DOHH2 (cell line): Measurements from ENCODE around the gene TMEM54.

Experiments
- H3F3A ChIP-seq: fragments of 200-600 bp; sonication (generic), shearing (Covaris generic); 2 replicates; pipeline ENCODE4 v1.6.0; 2016; ENCODE audit warnings: antibody characterized with exemption, mild to moderate bottlenecking; ENCODE audit not compliant: control insufficient read depth, insufficient read depth
- H3K27ac ChIP-seq: fragments of 200-600 bp; sonication (generic); 2 replicates; pipeline ENCODE4 v1.5.1; 2014; ENCODE audit warnings: low read depth, mild to moderate bottlenecking, low read length, moderate library complexity
- H3K27me3 ChIP-seq: fragments of 200-600 bp; sonication (generic); 2 replicates; pipeline ENCODE4 v1.6.1; 2014; ENCODE audit warnings: mild to moderate bottlenecking, low read length, mixed read lengths; ENCODE audit not compliant: control insufficient read depth
- H3K36me3 ChIP-seq: fragments of 200-600 bp; sonication (generic); 2 replicates; pipeline ENCODE4 v1.6.1; 2014; ENCODE audit warnings: mild to moderate bottlenecking, low read length, moderate library complexity, mixed read lengths; ENCODE audit not compliant: control insufficient read depth
- H3K4me1 ChIP-seq: fragments of 200-600 bp; sonication (generic); 2 replicates; pipeline ENCODE4 v1.6.1; 2014; ENCODE audit warnings: mild to moderate bottlenecking, low read length, mixed read lengths; ENCODE audit not compliant: control insufficient read depth
- H3K4me2 ChIP-seq: fragments of 200-600 bp; sonication (generic); 2 replicates; pipeline ENCODE4 v1.6.0; 2014; ENCODE audit warnings: mild to moderate bottlenecking, low read length, moderate library complexity
- H3K4me3 ChIP-seq: fragments of 200-600 bp; sonication (generic); 2 replicates; pipeline ENCODE4 v1.5.1; 2014; ENCODE audit warnings: mild to moderate bottlenecking, low read length, mixed read lengths
- H3K79me2 ChIP-seq: fragments of 200-600 bp; sonication (generic); 2 replicates; pipeline ENCODE4 v1.6.1; 2014; ENCODE audit warnings: mild to moderate bottlenecking, low read length, mixed read lengths; ENCODE audit not compliant: control insufficient read depth
- H3K9me2 ChIP-seq: fragments of 200-600 bp; sonication (generic); replicated peaks from 2 replicates; pipeline ENCODE4 v1.6.1; 2014; ENCODE audit warnings: mild to moderate bottlenecking, low read length, mixed read lengths; ENCODE audit not compliant: control insufficient read depth
- H3K9me3 ChIP-seq: fragments of 200-600 bp; sonication (generic); 2 replicates; pipeline ENCODE4 v1.6.1; 2014; ENCODE audit warnings: antibody characterized with exemption, low read length, mixed read lengths; ENCODE audit not compliant: control insufficient read depth, insufficient read depth
- H4K20me1 ChIP-seq: fragments of 200-600 bp; sonication (generic); 2 replicates; pipeline ENCODE4 v1.6.0; 2014; ENCODE audit warnings: low read depth, mild to moderate bottlenecking, antibody characterized with exemption, low read length, moderate library complexity; ENCODE audit not compliant: control insufficient read depth, insufficient read depth
- EZH2phosphoT487 ChIP-seq: fragments of 200-600 bp; sonication (generic); IDR thresholded peaks from 2 replicates; pipeline ENCODE4 v1.6.1; 2017; ENCODE audit warnings: borderline replicate concordance, mild to moderate bottlenecking, antibody characterized with exemption, low read length, moderate library complexity, mixed read lengths
- TF ChIP-seq, protein P1 (sequence below): fragments of 200-600 bp; sonication (generic); IDR thresholded peaks from one replicate; pipeline ENCODE4 v1.5.1; 2014; ENCODE audit warnings: antibody characterized with exemption, mild to moderate bottlenecking, low read depth, low read length; ENCODE audit not compliant: poor library complexity, severe bottlenecking

TMEM54 gene

GRCh38 chr1:32903991-32904785 is 3.0 kb upstream of the TMEM54 start:
- H3K27me3 ChIP-seq, result peaks cover 44% of the 10 kb centered on the region
- peaks cover 8% of the 10 kb centered on the region for H3K4me1 ChIP-seq
- no peaks in the 10 kb centered on the region for H3K9me2 ChIP-seq
- H3K4me3 ChIP-seq, result no peak overlapping the region
- no peaks in the 10 kb centered on the region for H3K9me3 ChIP-seq
- TF ChIP-seq EZH2phosphoT487, result no peak
- H3K79me2 ChIP-seq, result no peaks in the 10 kb centered on the region
- H3F3A ChIP-seq, result no peaks in the 10 kb centered on the region
- H3K27ac ChIP-seq, result no peak overlapping the region
- no peaks in the 10 kb centered on the region for H3K36me3 ChIP-seq
- H4K20me1 ChIP-seq, result no peaks in the 10 kb centered on the region
- no peak overlapping the region for H3K4me2 ChIP-seq

DNA sequence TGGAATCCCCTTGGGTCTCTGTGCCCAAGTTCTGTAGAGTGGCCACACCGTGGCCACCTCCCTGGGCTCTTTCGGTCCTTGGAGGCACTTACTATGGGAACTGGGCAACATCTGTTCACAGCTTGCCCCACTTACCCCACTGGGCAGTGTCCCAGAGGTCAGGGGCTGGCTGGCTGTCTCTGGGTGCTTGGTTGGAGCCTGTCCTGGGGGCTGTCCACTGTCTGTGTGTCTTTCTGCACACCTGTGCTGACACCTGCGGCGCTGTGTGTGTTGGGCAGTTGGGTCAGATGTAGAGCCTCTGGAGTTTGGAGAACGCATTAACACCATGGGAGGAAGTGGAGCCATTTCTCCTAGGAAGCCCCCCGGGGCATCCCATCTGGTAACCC is 1.3 kb upstream of the TMEM54 start:
- Histone ChIP-seq H3K27me3 (peaks cover 55% of the 10 kb centered on the region), H3K4me1 (peaks cover 8% of the 10 kb centered on the region), H3K4me2 (no peak overlapping the region), H3K36me3 (no peaks in the 10 kb centered on the region), H3F3A (no peaks in the 10 kb centered on the region), H3K9me2 (no peaks in the 10 kb centered on the region), H3K27ac (no peak overlapping the region), H4K20me1 (no peaks in the 10 kb centered on the region), H3K9me3 (no peaks in the 10 kb centered on the region), H3K4me3 (no peak overlapping the region), H3K79me2 (no peaks in the 10 kb centered on the region)
- TF ChIP-seq, protein P1, sequence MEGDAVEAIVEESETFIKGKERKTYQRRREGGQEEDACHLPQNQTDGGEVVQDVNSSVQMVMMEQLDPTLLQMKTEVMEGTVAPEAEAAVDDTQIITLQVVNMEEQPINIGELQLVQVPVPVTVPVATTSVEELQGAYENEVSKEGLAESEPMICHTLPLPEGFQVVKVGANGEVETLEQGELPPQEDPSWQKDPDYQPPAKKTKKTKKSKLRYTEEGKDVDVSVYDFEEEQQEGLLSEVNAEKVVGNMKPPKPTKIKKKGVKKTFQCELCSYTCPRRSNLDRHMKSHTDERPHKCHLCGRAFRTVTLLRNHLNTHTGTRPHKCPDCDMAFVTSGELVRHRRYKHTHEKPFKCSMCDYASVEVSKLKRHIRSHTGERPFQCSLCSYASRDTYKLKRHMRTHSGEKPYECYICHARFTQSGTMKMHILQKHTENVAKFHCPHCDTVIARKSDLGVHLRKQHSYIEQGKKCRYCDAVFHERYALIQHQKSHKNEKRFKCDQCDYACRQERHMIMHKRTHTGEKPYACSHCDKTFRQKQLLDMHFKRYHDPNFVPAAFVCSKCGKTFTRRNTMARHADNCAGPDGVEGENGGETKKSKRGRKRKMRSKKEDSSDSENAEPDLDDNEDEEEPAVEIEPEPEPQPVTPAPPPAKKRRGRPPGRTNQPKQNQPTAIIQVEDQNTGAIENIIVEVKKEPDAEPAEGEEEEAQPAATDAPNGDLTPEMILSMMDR, result no peak
- TF ChIP-seq EZH2phosphoT487, result no peak

DNA sequence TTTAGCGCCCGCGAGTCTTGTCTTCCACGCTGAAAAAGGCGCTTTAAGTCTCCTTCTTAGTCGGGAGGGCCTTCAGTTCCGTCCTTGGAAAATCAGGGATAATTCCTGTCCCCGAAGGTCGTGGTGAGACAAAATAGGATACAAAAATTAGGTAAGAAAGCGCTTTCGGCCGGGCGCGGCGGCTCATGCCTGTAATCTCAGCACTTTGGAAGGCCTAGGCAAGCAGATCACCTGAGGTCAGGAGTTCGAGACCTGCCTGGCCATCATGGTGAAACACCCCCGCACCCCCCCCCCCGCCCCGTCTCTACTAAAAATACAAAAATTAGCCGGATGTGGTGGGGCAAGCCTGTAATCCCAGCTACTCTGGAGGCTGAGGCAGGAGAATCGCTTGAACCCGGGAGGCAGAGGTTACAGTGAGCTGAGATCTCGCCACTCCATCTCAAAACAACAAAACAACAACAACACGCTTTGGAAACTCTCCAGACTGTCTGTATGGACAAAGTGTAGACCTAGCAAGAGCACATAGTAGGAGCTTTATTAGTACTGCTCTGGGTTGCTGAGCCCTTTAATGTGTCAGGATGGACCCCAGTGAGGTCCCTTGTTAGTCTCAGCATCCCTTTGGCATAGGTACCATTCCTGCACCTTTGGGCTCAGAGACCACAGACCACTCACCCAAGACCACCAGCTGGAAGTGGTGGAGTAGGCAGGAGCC is 790 bp upstream of the TMEM54 start:
- H3K4me1 ChIP-seq, result peaks cover 8% of the 10 kb centered on the region
- H3K4me2 ChIP-seq, result peak overlapping the region; percentile 51
- H3K79me2 ChIP-seq, result no peaks in the 10 kb centered on the region
- no peaks in the 10 kb centered on the region for H3K36me3 ChIP-seq
- H3K27me3 ChIP-seq, result peaks cover 54% of the 10 kb centered on the region
- H3K9me3 ChIP-seq, result no peaks in the 10 kb centered on the region
- TF ChIP-seq EZH2phosphoT487, result no peak
- TF ChIP-seq, protein P1, result no peak
- no peak overlapping the region for H3K27ac ChIP-seq
- H3K9me2 ChIP-seq, result no peaks in the 10 kb centered on the region
- peak overlapping the region; percentile 44; the same call in 1 of the 2 replicates for H3K4me3 ChIP-seq
- no peaks in the 10 kb centered on the region for H3F3A ChIP-seq
- H4K20me1 ChIP-seq, result no peaks in the 10 kb centered on the region

DNA sequence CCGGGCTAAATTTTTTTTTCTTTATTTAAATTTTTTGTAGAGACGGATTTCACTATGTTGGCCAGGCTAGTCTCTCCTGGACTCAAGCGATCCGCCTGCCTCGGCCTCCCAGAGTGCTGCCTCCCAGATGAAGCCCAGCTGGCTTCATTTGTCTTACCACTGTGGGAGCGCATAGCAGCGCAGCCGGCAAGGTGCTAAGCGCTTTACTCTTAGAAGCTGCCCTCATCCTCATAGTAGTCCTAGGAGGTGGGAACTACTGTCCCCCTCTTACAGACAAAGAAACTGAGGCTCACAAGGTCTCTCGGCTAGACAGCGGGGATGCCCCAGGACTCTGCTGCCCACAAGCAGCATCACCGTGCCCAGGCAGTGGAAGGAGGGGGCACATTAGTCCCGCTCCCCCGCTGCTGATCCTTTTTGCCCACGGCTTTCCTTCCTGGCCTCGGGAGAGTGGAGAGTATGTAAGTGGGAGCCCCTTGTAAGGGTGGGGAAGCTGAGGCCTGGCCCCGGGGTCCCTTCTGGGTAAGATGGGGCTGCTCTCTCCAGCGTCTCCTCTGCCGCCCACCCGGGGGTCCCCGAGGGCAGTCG is 726 bp downstream of the TMEM54 start:
- Histone ChIP-seq H3K79me2 (no peaks in the 10 kb centered on the region), H4K20me1 (no peaks in the 10 kb centered on the region), H3K9me2 (no peaks in the 10 kb centered on the region), H3F3A (no peaks in the 10 kb centered on the region), H3K36me3 (no peaks in the 10 kb centered on the region), H3K4me3 (peak overlapping the region; percentile 54), H3K4me2 (peak overlapping the region; percentile 51), H3K9me3 (no peaks in the 10 kb centered on the region), H3K27ac (no peak overlapping the region), H3K4me1 (peaks cover 8% of the 10 kb centered on the region), H3K27me3 (peaks cover 57% of the 10 kb centered on the region)
- TF ChIP-seq, protein P1, result no peak
- TF ChIP-seq EZH2phosphoT487, result peak; percentile 79; the same call in 1 of the 2 replicates
